ENCODE results near the gene MPHOSPH9. TPM values are rescaled to one million over a fixed set of nuclear protein-coding genes. Genes with fewer than 3 reads are reported as not detected.

MPHOSPH9 gene
- total RNA-seq: 31.6 and 50.5 TPM in 2 replicates
- 17.2 and 21.9 TPM in 2 replicates for polyA plus RNA-seq
- polyA plus RNA-seq (2012): 9.3 and 13.3 TPM in 2 replicates
- polyA minus RNA-seq (ENCODE audit: low replicate concordance): 3.2 and 11.9 TPM in 2 replicates

DNA sequence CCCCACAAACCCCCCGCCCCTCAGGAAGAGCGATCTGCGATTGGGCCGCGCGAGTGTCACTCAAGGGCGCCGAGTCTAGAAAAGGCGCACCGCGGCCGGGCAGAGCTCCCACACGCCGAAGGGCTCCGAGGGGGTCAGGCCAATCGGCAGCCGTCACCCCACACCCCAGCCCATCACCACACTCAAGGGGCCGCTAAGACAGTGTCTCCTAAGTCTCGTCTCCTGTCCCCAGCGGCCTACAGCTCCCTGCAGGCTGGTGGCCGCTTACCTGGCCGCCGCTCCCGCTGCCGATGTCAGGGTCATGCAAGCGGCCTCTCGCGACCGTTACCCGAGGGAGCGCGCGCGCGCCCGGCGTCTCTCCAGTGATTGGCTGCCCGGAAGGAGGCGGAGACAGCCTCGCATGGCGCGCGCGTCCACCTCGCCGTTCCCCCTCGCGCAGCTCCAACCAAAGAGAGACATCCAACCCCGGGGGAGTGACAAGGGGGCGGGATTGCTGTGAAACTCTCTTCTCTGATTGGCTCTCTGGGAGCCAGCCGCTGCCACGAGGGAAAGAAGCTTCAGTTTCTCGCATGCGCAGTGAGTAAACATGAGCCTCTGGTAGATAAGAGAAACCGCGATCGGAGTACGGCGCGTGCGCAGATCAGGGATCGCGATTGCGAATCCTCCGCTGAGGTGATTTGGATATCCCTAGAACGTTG lies at the start of gene MPHOSPH9, which contains the start of gene MTRFR:
MPHOSPH9 (minus strand) TSS at position 335 of the 698 bp plus-strand sequence. CDS start 2,777 bp downstream, outside the sequence.
MTRFR (plus strand) TSS at position 630 of the 698 bp plus-strand sequence. CDS start 20,239 bp downstream, outside the sequence.
- H3K4me1 ChIP-seq (ENCODE audit: control insufficient read depth, extremely low read depth, insufficient read depth, low read length): peaks cover 3% of the 10 kb centered on the region
- peaks cover 49% of the 10 kb centered on the region for H3K79me2 ChIP-seq (ENCODE audit: control insufficient read depth, insufficient read depth, low read length)
- H4K20me1 ChIP-seq (ENCODE audit: control insufficient read depth, extremely low read depth, insufficient read depth, low read length): no peaks in the 10 kb centered on the region
- no peaks in the 10 kb centered on the region for H3K9me3 ChIP-seq (ENCODE audit: control insufficient read depth, insufficient read depth, low read depth, low read length)
- no peaks in the 10 kb centered on the region for H3K36me3 ChIP-seq (ENCODE audit: control insufficient read depth, insufficient read depth, low read length)
- H3K9ac ChIP-seq (ENCODE audit: insufficient read depth, low read length): peak within 1 kb of the TSS; percentile 83
- peak within 1 kb of the TSS; percentile 97 for H3K4me2 ChIP-seq (ENCODE audit: extremely low read depth, insufficient read depth, low read length)
- H2AFZ ChIP-seq (ENCODE audit: low read length): peak within 1 kb of the TSS; percentile 87
- DNase-seq (ENCODE audit: low read depth in 2 of 2): peak; percentile 99
- peak within 1 kb of the TSS; percentile 77 for H3K27ac ChIP-seq (ENCODE audit: insufficient read depth, low read length)
- no peaks in the 10 kb centered on the region for H3K27me3 ChIP-seq (ENCODE audit: control insufficient read depth, insufficient read depth, low read length)
- peak within 1 kb of the TSS; percentile 76 to 100 (median 86) for H3K4me3 ChIP-seq (replicated peaks in 1 of 4; ENCODE audit: control extremely low read depth in 1 of 4, insufficient read depth in 1 of 4, low read depth in 3 of 4, low read length in 4 of 4)
- TF ChIP-seq, protein P1, sequence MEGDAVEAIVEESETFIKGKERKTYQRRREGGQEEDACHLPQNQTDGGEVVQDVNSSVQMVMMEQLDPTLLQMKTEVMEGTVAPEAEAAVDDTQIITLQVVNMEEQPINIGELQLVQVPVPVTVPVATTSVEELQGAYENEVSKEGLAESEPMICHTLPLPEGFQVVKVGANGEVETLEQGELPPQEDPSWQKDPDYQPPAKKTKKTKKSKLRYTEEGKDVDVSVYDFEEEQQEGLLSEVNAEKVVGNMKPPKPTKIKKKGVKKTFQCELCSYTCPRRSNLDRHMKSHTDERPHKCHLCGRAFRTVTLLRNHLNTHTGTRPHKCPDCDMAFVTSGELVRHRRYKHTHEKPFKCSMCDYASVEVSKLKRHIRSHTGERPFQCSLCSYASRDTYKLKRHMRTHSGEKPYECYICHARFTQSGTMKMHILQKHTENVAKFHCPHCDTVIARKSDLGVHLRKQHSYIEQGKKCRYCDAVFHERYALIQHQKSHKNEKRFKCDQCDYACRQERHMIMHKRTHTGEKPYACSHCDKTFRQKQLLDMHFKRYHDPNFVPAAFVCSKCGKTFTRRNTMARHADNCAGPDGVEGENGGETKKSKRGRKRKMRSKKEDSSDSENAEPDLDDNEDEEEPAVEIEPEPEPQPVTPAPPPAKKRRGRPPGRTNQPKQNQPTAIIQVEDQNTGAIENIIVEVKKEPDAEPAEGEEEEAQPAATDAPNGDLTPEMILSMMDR (conservative IDR thresholded peaks at IDR 0.05 in 1 of 2, IDR thresholded peaks at IDR 0.05 in 1 of 2; ENCODE audit: low read depth in 1 of 2, low read length in 2 of 2): no peak
- no peak for TF ChIP-seq EZH2 (IDR thresholded peaks at IDR 0.05; ENCODE audit: low read length, missing control alignments)

DNA sequence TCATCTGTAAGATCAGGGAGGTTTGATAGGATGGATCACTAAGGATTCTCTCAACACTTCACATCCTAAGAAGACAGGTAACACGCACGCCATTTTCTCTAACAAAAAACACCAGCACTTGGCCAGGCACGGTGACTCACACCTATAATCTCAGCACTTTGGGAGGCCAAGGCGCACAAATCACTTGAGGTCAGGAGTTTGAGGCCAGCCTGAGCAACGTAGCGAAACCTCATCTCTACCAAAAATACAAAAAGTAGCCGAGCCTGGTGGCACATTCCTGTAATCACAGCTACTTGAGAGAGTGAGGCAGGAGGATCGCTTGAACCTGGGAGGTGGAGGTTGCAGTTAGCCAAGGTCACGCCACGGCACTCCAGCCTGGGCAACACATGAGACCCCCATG lies 49.2 kb upstream of the MPHOSPH9 start:
- Histone ChIP-seq H3K9me3 (ENCODE audit: control insufficient read depth, insufficient read depth, low read depth, low read length) (no peaks in the 10 kb centered on the region), H4K20me1 (ENCODE audit: control insufficient read depth, extremely low read depth, insufficient read depth, low read length) (no peaks in the 10 kb centered on the region), H3K4me2 (ENCODE audit: extremely low read depth, insufficient read depth, low read length) (no peak overlapping the region), H3K9ac (ENCODE audit: insufficient read depth, low read length) (no peak overlapping the region), H3K4me3 (replicated peaks in 1 of 4; ENCODE audit: control extremely low read depth in 1 of 4, insufficient read depth in 1 of 4, low read depth in 3 of 4, low read length in 4 of 4) (no peak overlapping the region), H3K36me3 (ENCODE audit: control insufficient read depth, insufficient read depth, low read length) (no peaks in the 10 kb centered on the region), H3K27me3 (ENCODE audit: control insufficient read depth, insufficient read depth, low read length) (no peaks in the 10 kb centered on the region), H2AFZ (ENCODE audit: low read length) (no peak overlapping the region), H3K79me2 (ENCODE audit: control insufficient read depth, insufficient read depth, low read length) (no peaks in the 10 kb centered on the region), H3K27ac (ENCODE audit: insufficient read depth, low read length) (no peak overlapping the region), H3K4me1 (ENCODE audit: control insufficient read depth, extremely low read depth, insufficient read depth, low read length) (no peaks in the 10 kb centered on the region)
- TF ChIP-seq, protein P1 (conservative IDR thresholded peaks at IDR 0.05 in 1 of 2, IDR thresholded peaks at IDR 0.05 in 1 of 2; ENCODE audit: low read depth in 1 of 2, low read length in 2 of 2): no peak
- TF ChIP-seq EZH2 (IDR thresholded peaks at IDR 0.05; ENCODE audit: low read length, missing control alignments): no peak
- no peak for DNase-seq (ENCODE audit: low read depth in 2 of 2)

DNA sequence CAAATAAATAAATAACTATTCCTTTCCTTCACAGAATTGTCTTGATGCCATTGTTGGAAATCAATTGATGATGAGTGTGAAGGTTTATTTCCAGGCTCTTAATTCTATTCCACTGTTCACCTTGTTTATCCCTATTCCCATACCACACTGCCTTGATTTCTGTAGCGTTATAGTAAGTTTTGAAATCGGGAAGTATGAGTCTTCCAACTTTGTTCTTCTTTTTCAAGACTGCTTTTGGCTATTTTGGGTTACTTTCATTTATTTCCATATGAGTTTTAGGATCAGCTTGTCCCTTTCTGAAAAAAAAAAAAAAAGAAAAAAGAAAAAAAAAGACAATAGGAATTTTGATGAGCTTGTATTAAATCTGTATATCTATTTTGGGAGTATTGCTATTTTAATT lies 48.0 kb upstream of the MPHOSPH9 start:
- Histone ChIP-seq H2AFZ (ENCODE audit: low read length) (no peak overlapping the region), H3K27ac (ENCODE audit: insufficient read depth, low read length) (no peak overlapping the region), H4K20me1 (ENCODE audit: control insufficient read depth, extremely low read depth, insufficient read depth, low read length) (no peaks in the 10 kb centered on the region), H3K4me3 (replicated peaks in 1 of 4; ENCODE audit: control extremely low read depth in 1 of 4, insufficient read depth in 1 of 4, low read depth in 3 of 4, low read length in 4 of 4) (no peak overlapping the region), H3K9me3 (ENCODE audit: control insufficient read depth, insufficient read depth, low read depth, low read length) (no peaks in the 10 kb centered on the region), H3K9ac (ENCODE audit: insufficient read depth, low read length) (no peak overlapping the region), H3K79me2 (ENCODE audit: control insufficient read depth, insufficient read depth, low read length) (no peaks in the 10 kb centered on the region), H3K27me3 (ENCODE audit: control insufficient read depth, insufficient read depth, low read length) (no peaks in the 10 kb centered on the region), H3K36me3 (ENCODE audit: control insufficient read depth, insufficient read depth, low read length) (no peaks in the 10 kb centered on the region), H3K4me2 (ENCODE audit: extremely low read depth, insufficient read depth, low read length) (no peak overlapping the region), H3K4me1 (ENCODE audit: control insufficient read depth, extremely low read depth, insufficient read depth, low read length) (no peaks in the 10 kb centered on the region)
- no peak for TF ChIP-seq EZH2 (IDR thresholded peaks at IDR 0.05; ENCODE audit: low read length, missing control alignments)
- TF ChIP-seq, protein P1 (conservative IDR thresholded peaks at IDR 0.05 in 1 of 2, IDR thresholded peaks at IDR 0.05 in 1 of 2; ENCODE audit: low read depth in 1 of 2, low read length in 2 of 2): no peak
- DNase-seq (ENCODE audit: low read depth in 2 of 2): no peak
